Cerebellar nuclear complex (tissue), 1 donor: ENCODE measurements around the gene TRIM54.
"Not testable (repeated sequence)": the region's sequence is repeated elsewhere in the genome, so short reads cannot be mapped to it uniquely, and the experiment has no call there.

Experiments used
- DNase-seq, 2 experiments: peaks; one replicate each; lab custom pipeline; 2025; lab: John Stamatoyannopoulos, UW

Gene TRIM54

DNA sequence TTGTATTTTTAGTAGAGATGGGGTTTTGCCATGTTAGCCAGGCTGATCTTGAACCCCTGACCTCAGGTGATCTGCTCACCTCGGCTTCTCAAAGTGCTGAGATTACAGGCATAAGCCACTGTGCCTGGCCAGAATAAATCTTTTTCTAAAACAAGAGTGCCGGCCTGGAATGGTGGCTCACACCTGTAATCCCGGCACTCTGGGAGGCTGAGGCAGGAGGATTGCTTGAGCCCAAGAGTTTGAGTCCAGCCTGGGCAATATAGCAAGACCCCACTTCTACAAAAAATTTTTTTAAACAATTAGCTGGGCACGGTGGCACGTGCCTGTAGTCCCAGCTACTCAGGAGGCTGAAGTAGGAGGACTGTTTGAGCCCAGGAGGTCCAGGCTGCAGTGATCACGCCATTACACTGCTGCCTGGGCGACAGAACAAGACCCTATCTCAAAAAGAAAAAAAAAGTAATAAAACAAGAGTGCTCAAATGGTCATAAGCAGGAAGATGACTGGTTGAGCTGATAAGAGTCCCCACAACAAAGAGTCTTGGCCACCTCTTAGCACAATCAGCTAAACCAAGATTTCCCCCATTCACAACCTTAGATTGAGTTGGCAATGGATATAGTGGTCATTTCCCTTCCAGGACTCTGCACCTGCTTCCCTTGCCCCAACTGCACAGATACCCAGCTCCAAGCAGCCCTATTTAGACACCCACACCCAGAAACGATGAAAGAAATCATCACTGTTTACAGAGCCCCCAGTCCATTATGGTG lies 31.8 kb downstream of the TRIM54 start:
- DNase-seq: no peak

DNA sequence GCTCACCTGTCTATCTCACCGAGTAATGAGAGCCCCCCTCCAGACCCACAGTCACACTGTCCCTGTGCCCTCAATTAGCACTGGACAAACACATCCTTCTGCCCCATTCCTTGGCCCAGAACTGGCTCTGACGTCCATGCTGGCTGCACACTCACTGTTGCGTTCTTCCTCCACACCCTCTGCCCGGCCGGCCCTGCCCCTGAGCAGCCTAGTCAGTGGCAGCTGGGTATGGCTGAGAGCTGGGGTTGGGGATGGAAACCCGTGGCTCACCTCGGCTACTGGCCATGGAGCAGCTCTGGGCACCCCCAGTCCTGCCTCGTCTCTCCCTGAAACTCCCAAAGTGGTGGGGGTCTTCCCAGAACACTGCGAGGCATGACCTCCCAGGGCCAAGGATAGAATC lies 32.5 kb downstream of the TRIM54 start:
- DNase-seq: no peak

DNA sequence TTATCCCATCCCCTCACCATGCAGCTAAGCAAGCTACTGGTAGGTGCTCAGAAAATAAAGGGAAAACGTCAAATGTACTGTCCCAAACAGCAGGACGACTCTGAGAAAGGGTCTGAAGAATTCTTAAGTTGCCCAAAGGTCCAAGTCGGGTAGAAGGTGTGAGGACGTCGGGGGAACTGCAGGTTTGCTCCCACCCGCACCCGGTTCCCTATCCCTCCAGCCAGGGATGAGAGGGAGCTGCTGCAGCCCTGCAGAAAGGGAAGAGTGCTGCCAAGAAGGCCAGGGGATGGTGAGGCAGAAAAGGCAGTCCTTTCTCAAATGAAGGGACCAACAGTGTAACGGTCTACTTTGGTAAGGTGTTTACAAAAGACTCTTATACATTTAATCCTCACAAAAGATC lies 32.9 kb downstream of the TRIM54 start:
- no peak for DNase-seq

DNA sequence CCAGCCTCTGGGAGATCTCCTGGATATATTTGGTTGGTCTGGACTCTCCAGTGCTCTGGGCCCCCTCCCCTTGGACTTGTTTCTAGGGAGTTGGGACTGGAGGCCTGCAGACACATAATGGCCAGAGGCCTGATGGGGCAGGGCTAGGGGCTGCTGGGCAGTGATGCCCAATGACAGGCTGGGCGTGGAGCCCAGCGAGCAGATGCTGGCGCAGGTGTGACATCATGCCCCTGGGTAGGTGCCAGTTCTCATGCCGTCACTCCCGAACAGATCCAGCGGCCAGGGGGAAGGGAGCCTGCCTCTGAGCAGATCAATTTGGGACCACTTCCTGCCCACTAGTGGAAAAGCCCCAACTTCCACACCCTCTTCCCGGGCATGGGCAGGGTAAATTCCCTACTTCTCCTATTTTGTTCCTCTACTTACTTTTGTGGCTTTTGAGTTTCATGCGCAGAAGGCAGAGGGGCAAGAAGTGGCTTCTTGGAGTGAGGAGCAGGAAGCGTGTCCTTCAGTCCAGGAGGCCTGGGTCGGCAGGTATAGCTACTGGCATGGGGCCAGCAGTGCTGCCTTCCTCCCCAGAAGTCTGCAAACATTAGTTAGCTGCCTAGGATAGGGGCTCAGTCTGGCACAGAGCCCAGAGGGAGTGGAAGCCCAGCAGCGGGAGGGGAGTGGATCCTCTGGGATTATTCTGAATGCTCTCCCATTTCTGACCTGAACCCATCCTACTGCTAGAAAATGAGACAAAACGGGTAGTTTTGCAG lies 34.6 kb downstream of the TRIM54 start:
- DNase-seq: no peak

DNA sequence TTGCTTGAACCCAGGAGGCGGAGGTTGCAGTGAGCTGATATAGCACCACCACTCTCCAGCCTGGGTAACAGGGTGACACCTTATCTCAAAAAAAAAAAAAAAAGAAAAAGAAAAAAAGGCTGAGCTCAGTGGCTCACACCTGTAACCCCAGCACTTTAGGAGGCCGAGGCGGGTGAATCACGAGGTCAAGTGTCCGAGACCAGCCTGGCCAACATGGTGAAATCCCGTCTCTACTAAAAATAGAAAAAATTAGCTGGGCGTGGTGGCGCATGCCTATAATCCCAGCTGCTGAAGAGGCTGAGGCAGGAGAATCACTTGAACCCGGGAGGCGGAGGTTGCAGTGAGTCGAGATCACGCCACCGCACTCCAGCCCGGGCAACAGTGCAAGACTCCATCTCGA lies 37.6 kb downstream of the TRIM54 start:
- DNase-seq: not testable (repeated sequence)

DNA sequence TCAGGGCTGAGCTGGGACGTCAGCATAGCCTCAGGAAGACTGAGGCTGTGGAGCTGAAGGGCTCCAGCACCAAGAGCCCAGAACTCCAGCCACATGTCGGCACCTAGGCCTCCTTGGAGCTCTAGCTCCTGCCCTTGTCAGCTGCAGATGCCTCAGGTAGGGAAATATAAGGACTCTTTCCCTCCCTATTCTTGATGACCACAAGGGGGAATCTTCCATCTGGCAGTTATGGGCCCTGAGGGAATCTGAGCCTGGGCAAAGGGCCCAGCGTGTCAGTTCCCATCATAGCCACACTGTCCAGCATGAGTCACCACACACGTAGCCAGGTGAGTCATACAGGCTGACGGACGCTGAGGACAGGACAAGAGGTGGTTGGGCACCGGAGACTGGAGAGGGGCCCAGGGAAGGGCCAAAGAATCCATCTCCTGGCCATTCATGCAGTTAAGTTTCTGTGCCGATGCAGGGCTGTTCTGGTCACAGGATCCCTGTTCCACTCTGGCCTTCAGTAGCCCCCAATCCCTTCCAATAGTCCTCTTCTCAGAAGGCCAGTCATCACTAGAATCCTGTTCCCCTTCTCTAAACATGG lies 38.8 kb downstream of the TRIM54 start:
- peak in 1 of 2 experiments; percentile 11 for DNase-seq

DNA sequence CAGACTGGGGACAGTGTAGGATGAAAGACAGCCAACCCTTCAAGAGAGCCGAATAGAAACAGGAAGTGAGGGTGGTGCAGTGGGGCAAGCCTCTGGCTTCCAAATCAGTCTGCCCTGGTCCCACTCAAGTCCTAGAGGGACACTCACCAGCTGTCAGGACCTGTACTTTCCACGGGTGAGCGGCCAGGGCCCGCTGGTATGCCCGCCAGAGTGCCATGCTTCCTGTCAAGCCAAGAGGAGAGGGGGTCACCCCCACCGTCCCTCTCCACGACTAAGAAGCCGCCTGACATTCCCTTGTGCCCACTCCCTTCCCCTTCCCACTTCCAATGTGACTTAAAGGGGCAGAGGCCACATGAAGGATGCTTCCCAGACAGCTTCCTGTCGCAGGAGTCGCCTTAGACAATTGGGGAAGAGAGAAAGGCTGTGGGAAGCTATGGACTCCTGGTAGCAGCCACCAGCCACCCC lies 40.1 kb downstream of the TRIM54 start:
- no peak for DNase-seq

DNA sequence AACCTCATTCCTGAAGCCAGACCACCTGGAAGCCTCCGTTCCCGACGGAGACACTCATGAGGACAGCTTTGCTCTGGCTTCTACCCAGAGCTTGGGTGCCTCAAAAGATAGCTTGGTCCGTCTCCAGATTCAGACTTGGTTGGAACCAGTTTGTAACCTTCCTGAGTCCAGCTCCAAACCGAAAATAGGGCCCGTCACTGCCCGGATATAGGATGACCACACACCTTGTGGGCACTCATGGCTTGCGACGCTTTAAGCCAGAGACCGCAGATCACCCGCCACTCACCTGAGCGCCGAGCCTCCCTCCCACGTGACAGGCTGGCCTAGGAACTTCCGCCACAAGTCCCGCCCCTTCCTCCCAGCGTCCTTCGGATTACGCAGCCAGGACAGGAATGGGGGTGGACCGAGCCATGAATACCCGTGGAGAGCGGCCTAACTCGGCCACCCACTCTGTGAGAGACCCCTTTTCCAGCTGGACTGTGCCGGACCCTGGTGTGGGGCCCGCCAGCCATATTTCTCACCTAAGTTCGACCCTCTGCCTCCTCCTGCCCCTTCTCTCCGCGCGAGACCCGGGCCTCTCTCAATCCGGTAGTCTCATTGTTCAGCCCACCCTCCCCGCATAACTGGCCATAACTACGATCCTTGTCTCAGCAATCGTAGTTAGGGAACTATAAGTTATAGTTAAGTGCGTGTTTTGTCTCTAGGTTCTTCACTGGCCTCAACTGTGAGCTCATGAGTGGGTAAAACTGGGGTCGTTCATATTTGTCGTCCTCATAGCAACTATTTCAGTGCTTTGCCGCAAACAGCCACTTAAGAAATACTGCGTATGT lies 40.8 kb downstream of the TRIM54 start, which contains the start of gene MPV17:
TSS of gene MPV17 (minus strand) at position 332 of the 830 bp plus-strand sequence. CDS start 580 bp downstream, outside the sequence.
- peak; percentile 20 to 69 for DNase-seq

DNA sequence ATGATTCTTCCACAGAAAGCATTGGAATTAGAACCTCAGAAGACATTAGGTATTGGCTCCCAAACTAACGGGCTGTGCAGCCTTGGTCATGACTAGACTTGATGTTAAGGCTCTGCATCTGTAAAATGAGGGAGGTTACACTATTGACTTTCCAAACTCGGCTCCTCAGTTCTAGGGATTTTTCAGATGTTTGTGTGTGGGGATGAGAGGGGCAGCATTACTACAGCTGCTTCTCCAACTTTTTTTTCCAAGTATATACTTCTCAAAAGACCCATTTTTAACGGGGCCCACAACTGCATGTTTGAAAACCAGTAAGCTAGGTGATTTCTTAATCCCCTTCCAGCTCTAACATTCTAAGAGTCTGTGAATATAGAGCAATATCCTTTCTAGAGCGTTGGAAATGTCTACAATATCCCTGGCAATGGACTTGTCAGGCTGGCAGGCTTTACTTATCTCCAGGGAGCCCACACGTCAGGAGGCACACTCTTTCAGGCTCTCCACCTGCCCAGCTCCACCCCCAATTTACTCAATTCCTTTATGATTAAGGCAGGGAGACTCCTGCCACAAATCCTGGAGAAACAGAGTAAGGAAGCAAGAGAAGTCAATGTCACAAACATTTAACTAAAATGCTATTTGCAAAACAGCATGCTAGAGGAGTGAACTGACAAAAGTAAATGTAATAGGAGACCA lies 41.5 kb downstream of the TRIM54 start:
- DNase-seq: no peak

DNA sequence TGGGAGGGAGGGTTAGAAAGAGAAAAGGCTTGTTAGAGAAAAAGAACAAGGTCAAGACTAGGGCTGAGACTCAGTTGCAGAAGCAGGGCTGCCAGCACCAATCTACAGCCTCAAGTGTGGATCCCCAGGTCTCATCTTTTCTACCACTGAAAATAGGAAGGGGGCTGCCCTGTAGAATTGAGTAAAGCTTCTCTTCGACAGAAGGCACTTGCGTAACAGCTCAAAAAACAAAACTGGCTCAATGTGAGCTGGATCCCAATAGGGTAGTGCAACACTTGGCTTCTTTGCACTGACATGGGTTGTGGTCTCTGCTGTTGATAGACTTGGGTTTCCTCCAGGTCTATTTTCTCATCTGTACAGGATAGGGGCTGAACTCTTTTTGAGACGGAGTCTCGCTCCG lies 42.5 kb downstream of the TRIM54 start:
- DNase-seq: no peak

DNA sequence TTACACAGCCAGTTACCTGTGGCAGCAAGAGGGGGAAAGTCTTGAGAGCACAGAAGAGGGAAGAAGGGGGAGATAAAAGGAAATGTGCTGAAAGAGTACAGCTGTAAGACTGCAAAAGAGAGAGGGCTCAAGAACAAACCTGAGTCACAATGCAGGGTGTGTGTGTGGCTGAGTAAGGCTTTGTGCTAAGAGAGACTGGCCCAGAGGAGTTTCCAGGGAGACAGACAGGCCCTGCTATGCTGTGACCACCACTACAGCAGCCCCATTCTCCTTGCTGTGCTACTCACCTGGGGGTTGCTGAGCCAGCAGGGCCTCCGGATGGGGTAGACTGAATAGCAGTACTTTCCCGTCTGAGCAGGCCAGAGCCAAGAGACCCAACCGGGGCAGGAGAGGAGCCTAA lies 53.1 kb downstream of the TRIM54 start:
- no peak for DNase-seq

DNA sequence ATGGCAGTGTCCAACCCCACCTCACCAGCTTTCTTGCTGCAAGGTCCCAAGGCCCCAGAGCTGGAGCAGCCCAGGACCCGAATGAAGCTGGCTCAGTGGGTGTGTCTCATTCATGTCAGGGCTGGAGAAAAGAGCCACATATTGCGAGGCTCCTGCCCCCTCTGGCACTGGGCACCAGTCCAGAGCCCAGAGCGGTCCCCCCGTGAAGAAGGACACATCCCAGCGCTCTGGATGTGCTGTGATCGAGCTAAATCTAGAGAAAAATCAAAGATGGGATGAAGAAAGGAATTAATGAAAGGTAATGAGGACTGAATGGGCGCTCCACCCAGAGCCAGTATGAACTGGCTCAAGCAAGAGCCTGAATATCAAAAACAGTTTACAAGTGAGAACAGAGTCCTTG lies 53.9 kb downstream of the TRIM54 start:
- no peak for DNase-seq

DNA sequence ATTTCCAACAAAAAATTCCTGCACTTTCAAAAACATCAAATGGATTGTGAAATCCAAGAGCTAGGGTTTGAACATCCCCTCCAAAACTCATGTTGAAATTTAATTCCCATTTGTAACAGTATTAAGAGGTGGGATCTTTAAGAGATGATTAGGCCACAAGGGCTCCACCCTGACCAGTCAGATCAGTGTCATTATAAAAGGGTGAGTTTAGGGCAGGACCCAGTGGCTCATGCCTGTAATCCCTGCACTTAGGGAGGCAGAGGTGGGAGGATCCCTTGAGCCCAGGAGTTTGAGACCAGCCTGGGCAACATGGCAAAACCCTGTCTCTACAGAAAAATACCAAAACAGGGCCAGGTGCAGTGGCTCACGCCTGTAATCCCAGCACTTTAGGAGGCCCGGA lies 65.4 kb downstream of the TRIM54 start:
- DNase-seq: no peak

DNA sequence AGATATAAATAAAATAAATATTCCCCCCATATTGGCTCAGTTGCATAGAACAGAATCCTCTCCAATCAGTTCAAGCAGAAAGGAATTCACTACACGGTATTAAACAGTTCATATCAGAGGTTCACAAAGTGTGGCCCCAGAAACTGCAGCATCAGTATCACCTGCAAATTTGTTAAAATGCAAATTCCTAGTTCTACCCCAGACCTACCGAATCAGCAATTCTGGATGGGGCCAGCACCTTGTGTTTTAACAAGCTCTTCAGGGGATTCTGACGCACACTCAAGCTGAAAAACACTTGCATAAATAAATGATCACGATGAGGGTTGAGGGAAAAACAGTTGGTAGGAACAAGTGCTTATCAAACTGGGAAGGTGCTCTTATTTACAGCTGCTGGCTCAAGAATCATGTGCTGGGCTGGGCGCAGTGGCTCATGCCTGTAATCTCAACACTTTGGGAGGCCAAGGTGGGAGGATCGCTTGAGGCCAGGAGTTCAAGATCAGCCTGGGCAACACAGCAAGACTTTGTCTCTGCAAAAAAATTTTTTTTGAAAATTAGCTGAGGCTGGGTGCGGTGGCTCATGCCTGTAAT lies 68.0 kb downstream of the TRIM54 start:
- no peak for DNase-seq

DNA sequence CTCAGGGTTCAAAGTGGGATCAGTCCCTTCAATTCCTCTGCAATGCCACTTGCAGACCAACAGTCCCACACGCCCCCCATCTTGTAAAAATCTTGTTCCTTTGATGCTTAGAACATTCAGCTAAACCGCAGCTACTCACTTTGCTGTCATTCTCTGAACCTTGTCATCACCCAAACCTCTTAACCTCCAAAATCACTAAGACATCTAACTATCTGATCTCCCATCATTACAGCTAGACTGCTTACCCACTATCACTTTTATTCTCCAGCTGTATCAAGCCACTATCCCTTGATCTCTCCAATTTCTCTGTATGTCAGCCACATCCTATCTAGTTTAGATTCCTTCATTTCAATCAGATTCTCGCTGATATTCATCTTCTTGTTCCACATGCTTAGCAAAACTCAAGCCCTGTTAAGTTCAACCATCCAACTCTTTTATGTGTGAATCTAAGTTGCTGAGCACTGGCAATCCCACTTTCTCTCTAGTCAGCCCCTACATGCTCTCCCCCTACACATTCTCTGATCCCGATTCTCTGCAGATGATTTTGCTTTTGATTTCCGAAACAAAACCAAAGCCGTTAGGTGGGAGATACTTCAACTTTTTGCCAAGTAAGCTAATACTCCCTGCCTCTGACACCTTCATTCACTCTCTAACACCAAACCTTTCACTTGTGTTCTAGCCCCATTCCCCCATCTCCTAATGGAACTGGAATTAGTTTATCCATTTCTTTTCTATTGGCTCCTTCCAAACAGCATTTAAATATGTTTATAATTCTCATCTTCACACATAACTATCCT lies 69.8 kb downstream of the TRIM54 start:
- DNase-seq: no peak

DNA sequence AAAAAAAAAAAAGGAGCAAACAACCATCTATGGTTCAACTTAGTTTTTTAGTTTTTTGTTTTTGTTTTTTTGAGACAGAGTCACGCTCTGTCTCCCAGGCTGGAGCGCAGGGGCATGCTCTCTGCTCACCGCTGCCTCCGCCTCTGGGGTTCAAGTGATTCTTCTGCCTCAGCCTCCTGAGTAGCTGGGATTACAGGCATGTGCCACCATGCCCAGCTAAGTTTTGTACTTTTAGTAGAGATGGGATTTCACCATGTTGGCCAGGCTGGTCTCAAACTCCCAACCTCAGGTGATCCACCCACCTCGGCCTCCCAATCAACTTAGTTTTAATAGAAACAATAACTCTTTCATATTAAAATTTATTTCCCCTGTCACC lies 71.1 kb downstream of the TRIM54 start:
- not testable (repeated sequence) for DNase-seq

DNA sequence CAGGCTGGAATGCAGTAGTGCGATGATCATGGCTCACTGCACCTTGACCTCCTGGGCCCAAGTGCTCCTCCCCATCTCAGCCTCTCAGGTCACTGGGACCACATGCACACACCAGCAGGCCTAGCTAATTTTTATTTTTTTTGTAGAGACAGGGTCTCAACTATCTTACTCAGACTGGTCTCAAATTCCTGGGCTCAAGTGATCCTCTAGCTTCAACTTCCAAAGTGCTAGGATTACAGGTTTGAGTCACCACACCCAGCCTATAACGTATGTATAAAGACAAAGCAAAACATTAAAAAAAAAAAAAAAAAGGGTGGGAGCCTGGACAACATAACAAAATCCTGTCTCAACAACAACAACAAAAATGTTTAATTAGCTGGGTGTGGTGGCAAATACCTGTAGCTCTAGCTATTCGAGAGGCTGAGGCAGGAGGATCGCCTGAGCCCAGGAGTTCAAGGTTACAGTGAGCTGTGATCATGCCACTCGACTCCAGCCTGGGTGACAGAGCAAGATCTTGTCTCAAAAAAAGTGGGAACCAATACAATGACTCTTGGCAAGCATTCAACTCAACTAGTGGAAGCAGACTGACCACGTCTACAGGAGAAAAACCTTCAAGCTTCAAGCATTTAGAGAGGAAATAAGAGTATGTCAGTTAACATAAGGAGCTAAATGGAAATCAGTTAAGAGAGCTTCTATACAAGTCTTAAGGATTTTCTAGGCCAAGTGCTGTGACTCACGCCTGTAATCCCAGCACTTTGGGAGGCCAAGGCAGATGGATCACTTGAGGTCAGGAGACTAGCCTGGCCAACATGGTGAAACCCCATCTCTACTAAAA lies 71.8 kb downstream of the TRIM54 start:
- no peak for DNase-seq

DNA sequence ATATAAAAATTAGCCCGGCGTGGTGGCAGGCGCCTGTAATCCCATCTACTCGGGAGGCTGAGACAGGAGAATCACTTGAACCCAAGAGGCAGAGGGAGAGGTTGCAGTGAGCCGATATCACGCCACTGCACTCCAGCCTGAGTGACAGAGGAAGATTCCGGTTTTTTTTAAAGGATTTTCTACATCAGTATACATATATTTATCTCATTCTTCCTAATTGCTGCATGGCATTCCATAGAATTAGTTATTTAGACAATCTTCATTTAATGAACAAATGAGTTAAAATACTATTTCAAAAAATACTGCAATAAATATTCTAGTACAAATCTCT lies 72.3 kb downstream of the TRIM54 start:
- DNase-seq: no peak

DNA sequence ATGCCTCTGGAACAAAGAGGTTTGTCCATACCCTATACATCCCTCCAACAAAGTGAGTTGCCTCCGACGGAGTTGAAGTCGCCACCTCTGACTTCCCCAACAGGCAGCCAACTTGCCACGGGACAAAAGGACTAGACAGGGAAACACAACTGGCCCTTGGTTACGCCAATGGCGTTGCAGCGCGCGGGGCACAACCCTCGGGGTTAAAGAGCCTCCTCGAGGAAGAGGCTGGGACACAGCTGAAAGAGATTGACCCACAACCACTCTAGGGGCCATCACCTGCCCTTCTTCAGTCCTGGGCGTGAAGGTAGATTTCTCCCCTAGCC lies 73.8 kb downstream of the TRIM54 start:
- DNase-seq: no peak
